NCI-H2171 treated with DMSO at 0.1 percent for 48 hours (cell line): ENCODE measurements around the gene KNDC1.
A peak's percentile ranks its signal among the peaks of the same experiment; 100 is the strongest.
"Not testable (repeated sequence)": the region's sequence is repeated elsewhere in the genome, so short reads cannot be mapped to it uniquely, and the experiment has no call there.

Experiments
- DNase-seq: peaks from one replicate; lab custom pipeline; 2025; lab: John Stamatoyannopoulos, UW

Gene KNDC1

DNA sequence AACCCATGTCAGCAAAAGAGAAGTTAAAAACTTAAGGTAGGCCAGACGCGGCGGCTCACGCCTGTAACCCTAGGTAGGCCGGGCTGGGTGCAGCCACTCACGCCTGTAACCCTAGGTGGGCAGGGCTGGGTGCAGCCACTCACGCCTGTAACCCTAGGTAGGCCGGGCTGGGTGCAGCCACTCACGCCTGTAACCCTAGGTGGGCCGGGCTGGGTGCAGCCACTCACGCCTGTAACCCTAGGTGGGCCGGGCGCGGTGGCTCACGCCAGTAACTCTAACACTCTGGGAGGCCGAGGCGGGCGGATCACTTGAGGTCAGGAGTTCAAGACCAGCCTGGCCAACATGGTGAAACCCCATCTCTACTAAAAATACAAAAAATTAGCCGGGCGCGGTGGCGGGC, 61.7 kb downstream of the KNDC1 start:
- DNase-seq = not testable (repeated sequence)

DNA sequence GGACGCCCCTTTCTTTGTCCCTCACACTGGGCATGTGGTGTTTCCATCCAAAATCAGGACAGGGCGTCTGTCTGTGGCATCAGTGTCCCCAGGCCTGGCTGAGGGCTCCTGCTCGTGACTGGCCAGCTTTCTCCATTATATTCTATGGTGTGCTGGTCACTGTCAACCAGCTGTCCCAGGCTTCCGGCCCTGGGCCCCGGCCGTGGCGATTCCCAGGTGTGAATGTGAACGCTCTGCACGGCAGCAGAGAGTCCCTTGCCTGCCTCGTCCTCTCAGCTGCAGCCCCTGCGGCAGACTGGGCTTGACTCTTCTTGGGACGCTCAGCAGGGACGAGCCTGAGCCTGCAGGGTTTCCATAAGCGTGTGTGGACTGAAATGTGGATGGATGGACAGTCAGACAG, 64.1 kb downstream of the KNDC1 start:
- no peak for DNase-seq

- no peak for DNase-seq
Measured at GRCh38 chr10:133224756-133225372, 64.8 kb downstream of the KNDC1 start.

GRCh38 chr10:133225707-133226191, 65.7 kb downstream of the KNDC1 start:
- no peak for DNase-seq

GRCh38 chr10:133226251-133226808, 66.3 kb downstream of the KNDC1 start:
- DNase-seq = no peak

DNA sequence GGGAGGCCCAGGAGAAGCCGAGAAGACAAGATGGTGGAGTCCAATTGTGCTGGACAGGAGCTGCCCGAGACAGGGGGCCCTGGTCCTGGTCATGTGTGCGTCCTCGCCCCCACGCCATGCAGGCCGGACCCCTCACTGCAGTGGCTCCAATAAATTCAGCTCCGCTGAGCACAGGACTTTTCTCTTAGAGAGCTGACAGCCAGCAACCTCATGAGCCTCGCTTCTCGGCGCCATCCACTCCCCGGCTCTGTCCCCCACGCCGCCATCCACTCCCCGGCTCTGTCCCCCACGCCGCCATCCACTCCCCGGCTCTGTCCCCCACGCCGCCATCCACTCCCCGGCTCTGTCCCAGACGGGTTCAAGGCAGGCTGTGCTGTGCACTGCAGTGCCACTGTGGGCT, 67.2 kb downstream of the KNDC1 start:
- DNase-seq = no peak

GRCh38 chr10:133229265-133230043, 69.4 kb downstream of the KNDC1 start:
- no peak for DNase-seq

DNA sequence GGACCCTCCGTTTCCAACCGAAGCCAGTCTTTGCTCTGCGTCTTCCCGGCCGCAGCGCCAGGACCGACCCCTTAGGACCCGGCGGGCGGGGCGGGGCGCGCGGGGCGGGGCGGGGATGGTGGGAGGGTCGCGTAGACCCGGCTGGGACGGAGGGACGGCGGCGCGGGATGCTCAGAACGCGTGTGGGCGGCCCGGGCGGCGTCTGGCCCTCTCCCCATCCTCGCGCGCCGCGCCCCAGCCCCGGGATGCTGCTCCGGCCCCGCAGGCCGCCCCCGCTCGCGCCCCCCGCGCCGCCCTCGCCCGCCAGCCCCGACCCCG, 70.0 kb downstream of the KNDC1 start, which contains the start of gene UTF1:
Gene UTF1 (plus strand): TSS at position 174 of the 318 bp plus-strand sequence. CDS start 72 bp downstream, at position 246.
- DNase-seq = no peak

DNA sequence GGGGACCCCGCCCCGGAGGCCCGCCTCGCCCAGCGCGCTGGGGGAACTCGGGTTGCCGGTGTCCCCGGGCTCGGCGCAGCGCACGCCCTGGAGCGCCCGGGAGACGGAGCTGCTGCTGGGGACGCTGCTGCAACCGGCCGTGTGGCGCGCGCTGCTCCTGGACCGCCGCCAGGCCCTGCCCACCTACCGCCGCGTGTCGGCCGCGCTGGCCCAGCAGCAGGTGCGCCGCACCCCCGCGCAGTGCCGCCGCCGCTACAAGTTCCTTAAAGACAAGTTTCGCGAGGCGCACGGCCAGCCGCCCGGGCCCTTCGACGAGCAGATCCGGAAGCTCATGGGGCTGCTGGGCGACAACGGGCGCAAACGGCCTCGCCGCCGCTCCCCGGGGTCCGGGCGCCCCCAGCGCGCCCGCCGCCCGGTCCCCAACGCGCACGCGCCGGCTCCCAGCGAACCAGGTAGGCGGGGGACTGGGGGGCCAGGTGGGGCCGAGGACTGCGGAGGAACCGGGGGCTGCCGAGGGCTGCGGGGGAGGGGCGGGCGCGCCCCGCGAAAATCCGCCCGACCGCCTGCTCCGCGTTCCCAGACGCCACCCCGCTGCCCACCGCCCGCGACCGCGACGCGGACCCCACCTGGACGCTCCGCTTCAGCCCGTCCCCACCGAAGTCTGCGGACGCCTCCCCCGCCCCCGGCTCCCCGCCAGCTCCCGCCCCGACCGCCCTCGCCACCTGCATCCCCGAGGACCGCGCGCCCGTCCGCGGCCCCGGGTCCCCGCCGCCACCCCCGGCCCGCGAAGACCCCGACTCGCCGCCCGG, 70.6 kb downstream of the KNDC1 start:
- peak; percentile 20 for DNase-seq

GRCh38 chr10:133231244-133231945, 71.4 kb downstream of the KNDC1 start:
- DNase-seq = no peak

GRCh38 chr10:133231946-133232574, 72.0 kb downstream of the KNDC1 start:
- no peak for DNase-seq

GRCh38 chr10:133234796-133235195, 74.8 kb downstream of the KNDC1 start:
- DNase-seq = not testable (repeated sequence)

DNA sequence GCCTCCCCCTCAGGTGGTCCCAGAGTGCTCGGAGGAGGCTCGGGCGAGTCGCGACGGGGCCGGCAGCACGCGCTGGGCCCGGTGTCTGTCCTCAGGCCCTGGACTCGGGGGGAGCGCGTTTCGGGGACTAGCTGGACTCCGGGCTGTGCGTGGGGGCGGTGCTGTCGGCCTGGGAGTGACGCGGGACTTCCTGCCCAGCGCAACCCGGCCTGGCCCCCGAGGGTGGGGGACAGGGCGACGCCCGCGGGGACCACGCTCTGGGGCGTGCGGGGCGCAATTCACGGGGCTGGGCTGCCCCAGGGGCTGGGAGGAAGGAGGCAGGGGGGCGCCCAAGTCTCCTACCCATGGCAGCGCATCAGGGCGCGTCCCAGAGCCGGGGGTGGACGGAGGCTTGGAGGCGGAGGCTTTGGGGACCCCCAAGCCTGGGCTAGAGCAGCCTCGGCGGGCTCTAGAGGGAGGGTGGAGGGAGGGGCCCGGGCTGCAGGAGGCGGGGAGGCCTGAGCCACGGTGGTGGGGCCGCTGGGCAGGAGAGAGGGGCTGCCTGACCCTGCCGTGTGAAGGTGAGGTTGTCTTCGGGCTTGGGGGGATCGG, 75.3 kb downstream of the KNDC1 start:
- DNase-seq = no peak

GRCh38 chr10:133235932-133236331, 75.9 kb downstream of the KNDC1 start:
- DNase-seq = no peak

DNA sequence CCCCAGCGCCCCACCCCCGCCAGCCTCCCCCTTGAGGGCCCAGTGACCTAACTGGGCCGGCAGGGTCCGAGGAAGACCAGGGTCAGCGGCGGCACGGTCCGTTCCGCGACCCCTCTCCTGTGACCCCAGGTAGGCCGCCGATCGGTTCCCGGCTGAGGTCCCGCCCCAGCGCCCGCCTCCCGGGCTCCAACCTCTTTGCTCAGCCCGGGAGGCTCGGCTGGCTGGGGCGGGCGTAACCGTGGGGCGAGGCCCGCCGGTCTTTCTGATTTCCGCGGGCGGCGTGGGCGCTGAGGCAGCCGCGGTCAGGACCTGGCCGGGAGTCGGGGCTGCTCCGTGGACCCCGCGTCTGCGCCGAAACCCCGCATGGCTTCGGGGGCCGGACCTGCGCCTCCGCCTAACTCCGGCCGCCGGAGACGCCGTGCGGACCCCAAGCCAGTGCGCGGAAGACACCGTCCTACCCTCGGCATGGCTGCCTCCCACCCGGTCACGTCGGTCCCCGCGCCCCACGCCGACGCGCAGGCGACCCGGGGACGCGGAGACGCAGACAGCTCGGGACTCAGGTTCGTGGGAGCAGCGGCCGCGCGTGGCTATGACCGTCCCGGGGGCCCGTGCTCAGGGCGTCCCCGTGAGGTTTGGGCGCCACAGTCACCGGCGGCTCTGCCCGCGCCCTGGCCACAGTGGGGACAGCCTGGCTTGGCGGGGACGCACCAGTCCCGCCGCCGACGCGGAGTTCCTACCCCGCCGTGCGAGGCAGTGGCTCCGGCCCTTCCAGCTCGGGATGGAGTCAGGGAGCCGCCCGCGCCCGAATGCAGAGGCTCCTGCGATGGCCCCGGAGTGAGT, 76.6 kb downstream of the KNDC1 start:
- no peak for DNase-seq

- DNase-seq = no peak
Measured at GRCh38 chr10:133237241-133237587, 77.2 kb downstream of the KNDC1 start.

GRCh38 chr10:133237588-133238465, 77.8 kb downstream of the KNDC1 start, which contains the start of gene VENTX:
TSS of gene VENTX (plus strand) at chr10:133237855. CDS start at chr10:133237915, 60 bp downstream.
- no peak for DNase-seq

- DNase-seq = no peak
Measured at GRCh38 chr10:133238466-133238804, 78.4 kb downstream of the KNDC1 start.

GRCh38 chr10:133239990-133240389, 80.0 kb downstream of the KNDC1 start:
- DNase-seq = no peak
